Endothelial cell of umbilical vein (primary cell): ENCODE data around the gene HDGFL2.

ENCODE experiments used
- CTCF ChIP-seq, 2 donors: IDR thresholded peaks; 1 replicate in 1 of 2; 2 replicates in 1 of 2; pipeline ENCODE4 v1.5.1; 2011; ENCODE audit warnings: low read length in 2 of 2, mild to moderate bottlenecking in 2 of 2, moderate library complexity in 2 of 2, control low read depth in 1 of 2, inconsistent platforms in 1 of 2, low read depth in 1 of 2; ENCODE audit not compliant: insufficient read depth in 1 of 2; ENCODE audit errors: extremely low read depth in 1 of 2
- EZH2 ChIP-seq: IDR thresholded peaks from 2 replicates; pipeline ENCODE4 v1.6.1; 2012; ENCODE audit warnings: borderline replicate concordance, low read depth, mild to moderate bottlenecking, moderate library complexity, low read length, inconsistent platforms; ENCODE audit not compliant: severe bottlenecking
- FOS ChIP-seq: IDR thresholded peaks from 2 replicates; pipeline ENCODE4 v1.6.1; 2011; ENCODE audit warnings: mild to moderate bottlenecking, low read length, moderate library complexity, borderline replicate concordance; ENCODE audit not compliant: insufficient read depth
- GATA2 ChIP-seq: IDR thresholded peaks from 2 replicates; pipeline ENCODE4 v1.7.0; 2011; ENCODE audit warnings: low read depth, mild to moderate bottlenecking, moderate library complexity, mixed read lengths, low read length; ENCODE audit not compliant: insufficient read length, insufficient read depth
- JUN ChIP-seq: IDR thresholded peaks from 2 replicates; pipeline ENCODE4 v1.6.1; 2011; ENCODE audit warnings: borderline replicate concordance, low read depth; ENCODE audit not compliant: insufficient read length, insufficient read depth
- MAX ChIP-seq: IDR thresholded peaks from 2 replicates; pipeline ENCODE4 v1.6.1; 2011; ENCODE audit not compliant: insufficient read depth, insufficient read length
- MYC ChIP-seq: IDR thresholded peaks from one replicate; pipeline ENCODE4 v1.6.1; 2011; ENCODE audit warnings: mild to moderate bottlenecking, low read depth, low read length
- POLR2A ChIP-seq: IDR thresholded peaks from 2 replicates; pipeline ENCODE4 v1.6.1; 2012; ENCODE audit warnings: low read depth, mild to moderate bottlenecking, control low read depth, low read length
- POLR2AphosphoS5 ChIP-seq: IDR thresholded peaks from 2 replicates; pipeline ENCODE4 v1.6.1; 2012; ENCODE audit warnings: low read depth, mild to moderate bottlenecking, control low read depth, low read length, moderate library complexity; ENCODE audit not compliant: insufficient read depth

GRCh38 chr19:4425537-4425936 is 46.6 kb upstream of the HDGFL2 start:
- no peak for TF ChIP-seq CTCF (IDR thresholded peaks at IDR 0.05; ENCODE audit: extremely low read depth in 1 of 2, insufficient read depth in 1 of 2, low read depth in 1 of 2, low read length in 2 of 2)
- no peak for TF ChIP-seq EZH2
- TF ChIP-seq POLR2AphosphoS5 = no peak
- no peak for TF ChIP-seq POLR2A
- no peak for TF ChIP-seq MAX
- no peak for TF ChIP-seq JUN
- no peak for TF ChIP-seq GATA2
- TF ChIP-seq MYC = no peak
- no peak for TF ChIP-seq FOS
